Mononuclear cell (primary cell): ENCODE measurements around the gene WNT8B. TPM values are rescaled to one million over a fixed set of nuclear protein-coding genes. Genes with fewer than 3 reads are reported as not detected.
A peak's percentile ranks its signal among the peaks of the same experiment; 100 is the strongest.

Experiments used
- H3K27me3 ChIP-seq: 2 replicates; pipeline ENCODE4 v1.6.0; 2011; ENCODE audit warnings: low read length, control low read depth; ENCODE audit not compliant: insufficient read depth
- H3K4me1 ChIP-seq: 2 replicates; pipeline ENCODE4 v1.5.1; 2011; ENCODE audit warnings: mild to moderate bottlenecking, low read length, control low read depth; ENCODE audit not compliant: insufficient read depth
- H3K4me3 ChIP-seq: 2 replicates; pipeline ENCODE4 v1.5.1; 2011; ENCODE audit warnings: mild to moderate bottlenecking, low read length, moderate library complexity
- H3K9me3 ChIP-seq: 2 replicates; pipeline ENCODE4 v1.5.1; 2011; ENCODE audit warnings: low read depth, mild to moderate bottlenecking, control low read depth, low read length
- total RNA-seq: library from RNA; depleted of rRNA; stranded (reverse); fragments of >200 nt; gene quantifications from one replicate; pipeline ENCODE4 v1.2.3, GENCODE V29; 2012

Gene WNT8B
- total RNA-seq, 1 donor: not detected

- H3K27me3 ChIP-seq: peaks cover 13% of the 10 kb centered on the region
- H3K4me3 ChIP-seq: no peak overlapping the region
- H3K9me3 ChIP-seq: no peaks in the 10 kb centered on the region
- H3K4me1 ChIP-seq: peaks cover 13% of the 10 kb centered on the region
Measured at GRCh38 chr10:100520811-100521210, 58.0 kb downstream of the WNT8B start.

- H3K9me3 ChIP-seq: no peaks in the 10 kb centered on the region
- peaks cover 14% of the 10 kb centered on the region for H3K4me1 ChIP-seq
- H3K27me3 ChIP-seq: peaks cover 13% of the 10 kb centered on the region
- no peak overlapping the region for H3K4me3 ChIP-seq
Measured at GRCh38 chr10:100522107-100522801, 59.4 kb downstream of the WNT8B start.

- no peaks in the 10 kb centered on the region for H3K9me3 ChIP-seq
- no peak overlapping the region for H3K4me3 ChIP-seq
- peaks cover 20% of the 10 kb centered on the region for H3K4me1 ChIP-seq
- peaks cover 13% of the 10 kb centered on the region for H3K27me3 ChIP-seq
Measured at GRCh38 chr10:100522945-100523344, 60.1 kb downstream of the WNT8B start.

GRCh38 chr10:100524206-100524605 is 61.4 kb downstream of the WNT8B start:
- Histone ChIP-seq H3K4me1 (peaks cover 26% of the 10 kb centered on the region), H3K4me3 (no peak overlapping the region), H3K27me3 (peaks cover 9% of the 10 kb centered on the region), H3K9me3 (no peaks in the 10 kb centered on the region)

- peaks cover 5% of the 10 kb centered on the region for H3K27me3 ChIP-seq
- H3K4me1 ChIP-seq: peaks cover 22% of the 10 kb centered on the region
- no peak overlapping the region for H3K4me3 ChIP-seq
Measured at GRCh38 chr10:100524638-100525037, 61.8 kb downstream of the WNT8B start.

GRCh38 chr10:100528123-100528886 is 65.5 kb downstream of the WNT8B start:
- H3K9me3 ChIP-seq: no peaks in the 10 kb centered on the region
- peaks cover 27% of the 10 kb centered on the region for H3K4me1 ChIP-seq
- peak overlapping the region; percentile 85 for H3K4me3 ChIP-seq
- no peaks in the 10 kb centered on the region for H3K27me3 ChIP-seq

More at GRCh38 chr10:100524638-100525037, 61.8 kb downstream of the WNT8B start:
- no peaks in the 10 kb centered on the region for H3K9me3 ChIP-seq

- H3K9me3 ChIP-seq: no peaks in the 10 kb centered on the region
- H3K27me3 ChIP-seq: no peaks in the 10 kb centered on the region
- peak overlapping the region; percentile 85 for H3K4me3 ChIP-seq
- H3K4me1 ChIP-seq: peaks cover 27% of the 10 kb centered on the region
Measured at GRCh38 chr10:100528921-100529474, 66.2 kb downstream of the WNT8B start.

GRCh38 chr10:100529475-100530298 is 66.9 kb downstream of the WNT8B start, which contains the start of gene NDUFB8:
Gene NDUFB8 (minus strand): TSS chr10:100529871. CDS start chr10:100529851, 20 bp downstream.
- H3K4me3 ChIP-seq: peak within 1 kb of the TSS; percentile 85
- no peaks in the 10 kb centered on the region for H3K27me3 ChIP-seq
- no peaks in the 10 kb centered on the region for H3K9me3 ChIP-seq
- peaks cover 27% of the 10 kb centered on the region for H3K4me1 ChIP-seq

GRCh38 chr10:100531761-100532160 is 69.0 kb downstream of the WNT8B start:
- H3K27me3 ChIP-seq: no peaks in the 10 kb centered on the region
- H3K4me1 ChIP-seq: peaks cover 42% of the 10 kb centered on the region
- no peak overlapping the region for H3K4me3 ChIP-seq
- no peaks in the 10 kb centered on the region for H3K9me3 ChIP-seq

Other genes starting within 250 kb of the WNT8B start
- 20.9 TPM for gene CHUK, start 233.4 kb upstream of the WNT8B start, total RNA-seq
- 55.8 TPM for gene CWF19L1, start 195.4 kb upstream of the WNT8B start, total RNA-seq
- 58.0 TPM for gene BLOC1S2, start 176.3 kb upstream of the WNT8B start, total RNA-seq
- under 0.01 TPM for gene PKD2L1, start 132.8 kb upstream of the WNT8B start, total RNA-seq
- gene SCD, start 115.8 kb upstream of the WNT8B start, total RNA-seq: 1.9 TPM
- gene SEC31B, start 56.9 kb downstream of the WNT8B start, total RNA-seq: 17.9 TPM
- gene NDUFB8, start 66.9 kb downstream of the WNT8B start, total RNA-seq: 112 TPM
- 17.0 TPM for gene HIF1AN, start 72.9 kb downstream of the WNT8B start, total RNA-seq